Ramos (cell line): Measurements from ENCODE around the gene KRTAP4-9.
"Not testable (repeated sequence)": the region's sequence is repeated elsewhere in the genome, so short reads cannot be mapped to it uniquely, and the experiment has no call there.

Source experiments
- in situ Hi-C: fragments of 300-500 bp; cut with MboI; formaldehyde crosslinking; loops from one replicate; pipeline ENCODE4 v1.14.3; 2022; ENCODE audit warnings: low sequenced_read_pairs; ENCODE audit not compliant: unreplicated experiment

The KRTAP4-9 gene

DNA sequence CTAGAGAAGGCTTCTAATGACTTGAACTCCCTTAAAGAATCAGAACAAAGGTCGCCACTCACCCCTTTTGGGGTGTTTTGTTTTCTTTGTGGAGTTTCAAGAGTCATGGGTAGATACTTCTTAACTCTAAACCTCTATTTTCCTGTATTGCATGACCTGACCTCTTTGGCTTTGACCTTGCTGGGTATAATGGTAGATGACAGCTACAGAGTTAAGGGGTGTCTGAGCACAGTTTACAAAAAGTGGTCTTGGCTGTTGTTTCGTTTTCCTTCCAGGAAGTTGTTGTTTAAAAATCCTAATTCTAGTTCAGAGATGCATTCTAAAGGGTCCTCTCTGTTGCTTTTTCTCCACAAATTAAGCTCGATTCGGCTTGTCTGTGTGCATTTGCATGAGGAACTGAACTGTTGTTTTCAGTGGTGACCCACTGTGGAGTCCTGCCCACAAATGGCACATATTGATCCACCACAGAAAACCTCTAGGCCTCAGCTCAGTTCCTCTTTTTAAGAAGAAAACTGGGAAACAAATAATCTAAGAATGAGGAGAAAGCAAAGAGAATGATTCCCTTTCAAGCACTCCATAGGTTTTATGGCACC is 16.3 kb upstream of the KRTAP4-9 start:
- in situ Hi-C loops: not testable (repeated sequence)

DNA sequence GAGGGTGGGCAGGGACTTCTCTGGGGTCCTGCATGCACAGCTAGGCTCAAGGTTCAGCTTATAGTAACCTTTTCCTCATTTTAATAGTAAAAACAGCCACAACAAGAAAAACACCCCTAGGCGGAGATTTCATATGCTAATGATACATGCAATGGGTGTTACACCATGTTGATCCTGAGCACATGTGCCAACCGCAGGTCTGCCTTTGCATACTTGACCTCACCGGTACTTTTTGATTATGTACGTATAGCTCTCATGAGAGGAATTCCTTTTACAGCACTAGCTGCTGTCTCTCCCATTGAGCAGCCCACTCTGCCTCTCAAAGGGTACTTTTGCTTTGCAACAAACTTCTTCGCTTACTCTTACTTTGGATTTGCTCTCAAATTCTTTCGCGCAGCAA is 9.1 kb upstream of the KRTAP4-9 start:
- in situ Hi-C loops: no loop called here

- in situ Hi-C loops: no loop called here
These were observed 7.1 kb upstream of the KRTAP4-9 start, which contains the start of gene KRTAP4-8 for GRCh38 chr17:41098042-41098441. Gene KRTAP4-8, minus strand, starts transcription at chr17:41098142. Its CDS starts 58 bp downstream, at chr17:41098084.

DNA sequence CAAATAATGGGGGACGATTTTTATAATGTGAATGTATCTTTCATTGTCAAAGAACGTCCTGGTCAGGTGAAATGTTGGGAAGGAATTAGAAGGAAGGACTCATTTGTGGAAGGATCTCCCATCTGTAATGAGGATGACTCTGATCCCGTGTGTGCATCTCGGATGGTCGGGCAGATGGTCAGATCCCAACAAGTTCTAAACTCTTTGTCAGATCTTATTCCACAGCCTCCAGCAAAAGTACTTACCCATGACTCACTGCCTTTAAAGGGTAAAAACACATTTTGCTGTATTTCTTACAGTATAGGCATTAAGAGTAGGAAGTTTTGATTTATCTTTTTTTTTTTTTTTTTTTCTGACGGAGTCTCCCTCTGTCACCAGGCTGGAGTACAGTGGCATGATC is 6.7 kb upstream of the KRTAP4-9 start:
- in situ Hi-C loops: no loop called here

GRCh38 chr17:41099682-41100480 is 5.3 kb upstream of the KRTAP4-9 start:
- in situ Hi-C loops: not testable (repeated sequence)

GRCh38 chr17:41101586-41102259 is 3.5 kb upstream of the KRTAP4-9 start, which contains the start of gene KRTAP4-16:
Gene KRTAP4-16, minus strand, starts transcription at chr17:41102209. Its CDS starts 0 bp downstream, at chr17:41102209.
- in situ Hi-C loops: no loop called here

GRCh38 chr17:41103896-41104295 is 1.3 kb upstream of the KRTAP4-9 start:
- in situ Hi-C loops: no loop called here

- in situ Hi-C loops: not testable (repeated sequence)
These were observed 677 bp upstream of the KRTAP4-9 start for GRCh38 chr17:41104386-41105038.

GRCh38 chr17:41107941-41108450 is 2.8 kb downstream of the KRTAP4-9 start:
- in situ Hi-C loops: no loop called here

DNA sequence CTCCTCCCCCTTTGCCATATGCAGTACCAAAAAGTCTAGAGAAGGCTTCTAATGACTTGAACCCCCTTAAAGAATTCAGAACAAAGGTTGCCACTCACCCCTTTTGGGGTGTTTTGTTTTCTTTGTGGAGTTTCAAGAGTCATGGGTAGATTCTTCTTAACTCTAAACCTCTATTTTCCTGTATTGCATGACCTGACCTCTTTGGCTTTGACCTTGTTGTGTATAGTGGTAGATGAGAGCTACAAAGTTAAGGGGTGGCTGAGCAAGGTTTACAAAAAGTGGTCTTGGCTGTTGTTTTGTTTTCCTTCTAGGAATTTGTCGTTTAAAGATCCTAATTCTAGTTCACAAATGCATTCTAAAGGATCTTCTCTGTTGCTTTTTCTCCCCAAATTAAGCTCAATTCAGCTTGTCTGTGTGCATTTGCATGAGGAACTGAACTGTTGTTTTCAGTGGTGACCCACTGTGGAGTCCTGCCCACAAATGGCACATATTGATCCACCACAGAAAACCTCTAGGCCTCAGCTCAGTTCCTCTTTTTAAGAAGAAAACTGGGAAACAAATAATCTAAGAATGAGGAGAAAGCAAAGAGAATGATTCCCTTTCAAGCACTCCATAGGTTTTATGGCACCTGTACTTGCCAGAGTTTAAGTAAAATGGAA is 3.7 kb downstream of the KRTAP4-9 start:
- in situ Hi-C loops: not testable (repeated sequence)

GRCh38 chr17:41111151-41111885 is 6.1 kb downstream of the KRTAP4-9 start:
- in situ Hi-C loops: no loop called here

GRCh38 chr17:41116297-41116696 is 11.1 kb downstream of the KRTAP4-9 start:
- in situ Hi-C loops: no loop called here

GRCh38 chr17:41117846-41118386 is 12.7 kb downstream of the KRTAP4-9 start, which contains the start of gene KRTAP4-11:
Gene KRTAP4-11, minus strand, starts transcription at chr17:41118373. Its CDS starts 58 bp downstream, at chr17:41118315.
- in situ Hi-C loops: not testable (repeated sequence)

DNA sequence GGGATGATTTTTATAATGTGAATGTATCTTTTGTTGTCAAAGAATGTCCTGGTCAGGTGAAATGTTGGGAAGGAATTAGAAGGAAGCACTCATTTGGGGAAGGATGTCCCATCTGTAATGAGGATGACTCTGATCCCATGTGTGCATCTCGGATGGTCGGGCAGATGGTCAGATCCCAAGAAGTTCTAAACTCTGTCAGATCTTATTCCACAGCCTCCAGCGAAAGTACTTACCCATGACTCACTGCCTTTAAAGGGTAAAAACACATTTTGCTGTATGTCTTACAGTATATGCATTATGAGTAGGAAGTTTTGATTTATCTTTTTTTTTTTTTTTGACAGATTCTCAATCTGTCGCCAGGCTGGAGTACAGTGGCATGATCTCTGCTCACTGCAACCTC is 13.5 kb downstream of the KRTAP4-9 start:
- in situ Hi-C loops: no loop called here

GRCh38 chr17:41119696-41120690 is 14.8 kb downstream of the KRTAP4-9 start:
- in situ Hi-C loops: not testable (repeated sequence)

DNA sequence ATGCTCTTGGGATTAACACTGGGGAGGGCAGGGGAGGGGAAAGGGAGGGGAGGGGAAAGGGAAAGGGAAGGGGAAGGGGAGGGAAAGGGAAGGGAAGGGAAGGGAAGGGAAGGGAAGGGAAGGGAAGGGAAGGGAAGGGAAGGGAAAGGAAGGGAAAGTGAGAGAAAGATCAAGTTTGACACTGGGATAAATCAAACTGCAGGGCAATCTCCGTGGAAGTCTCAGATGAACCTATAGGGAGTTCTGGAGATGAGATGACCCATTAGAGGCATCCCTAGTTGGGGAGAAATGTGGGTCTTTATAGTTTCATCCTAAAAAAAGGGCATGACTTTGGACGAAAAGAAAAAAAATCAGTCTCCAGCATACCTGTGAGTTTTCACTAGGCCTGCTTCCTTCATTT is 16.6 kb downstream of the KRTAP4-9 start:
- in situ Hi-C loops: no loop called here

GRCh38 chr17:41123292-41123990 is 18.3 kb downstream of the KRTAP4-9 start:
- in situ Hi-C loops: not testable (repeated sequence)
